Measurements from ENCODE around the gene SPA17.
A peak's percentile ranks its signal among the peaks of the same experiment; 100 is the strongest.

The SPA17 gene

GRCh38 chr11:124658501-124658900, 15.2 kb upstream of the SPA17 start:
- DNase-seq (ENCODE audit: low read depth, low spot score) = no peak
- H3K4me3 ChIP-seq (ENCODE audit: low read length) = no peak overlapping the region

- DNase-seq (ENCODE audit: low read depth, low spot score) = no peak
- no peak overlapping the region for H3K4me3 ChIP-seq (ENCODE audit: low read length)
Measured at GRCh38 chr11:124658986-124659385, 14.7 kb upstream of the SPA17 start.

GRCh38 chr11:124661553-124661952, 12.2 kb upstream of the SPA17 start:
- DNase-seq (ENCODE audit: low read depth, low spot score) = no peak
- H3K4me3 ChIP-seq (ENCODE audit: low read length) = no peak overlapping the region

- H3K4me3 ChIP-seq (ENCODE audit: low read length) = no peak overlapping the region
- no peak for DNase-seq (ENCODE audit: low read depth, low spot score)
Measured at GRCh38 chr11:124662106-124662505, 11.6 kb upstream of the SPA17 start.

GRCh38 chr11:124663861-124664260, 9.8 kb upstream of the SPA17 start:
- no peak overlapping the region for H3K4me3 ChIP-seq (ENCODE audit: low read length)
- DNase-seq (ENCODE audit: low read depth, low spot score) = no peak

- no peak for DNase-seq (ENCODE audit: low read depth, low spot score)
- H3K4me3 ChIP-seq (ENCODE audit: low read length) = no peak overlapping the region
Measured at GRCh38 chr11:124667601-124668000, 6.1 kb upstream of the SPA17 start.

GRCh38 chr11:124669193-124669592, 4.5 kb upstream of the SPA17 start:
- no peak overlapping the region for H3K4me3 ChIP-seq (ENCODE audit: low read length)
- peak; percentile 29 for DNase-seq (ENCODE audit: low read depth, low spot score)

- DNase-seq (ENCODE audit: low read depth, low spot score) = peak; percentile 76
- H3K4me3 ChIP-seq (ENCODE audit: low read length) = no peak overlapping the region
Measured at GRCh38 chr11:124670732-124671131, 3.0 kb upstream of the SPA17 start.

GRCh38 chr11:124672536-124673215, 1.0 kb upstream of the SPA17 start:
- peak overlapping the region; percentile 65 for H3K4me3 ChIP-seq (ENCODE audit: low read length)
- no peak for DNase-seq (ENCODE audit: low read depth, low spot score)

- DNase-seq (ENCODE audit: low read depth, low spot score) = no peak
- peak overlapping the region; percentile 65 for H3K4me3 ChIP-seq (ENCODE audit: low read length)
Measured at GRCh38 chr11:124674168-124674517, 439 bp downstream of the SPA17 start.

GRCh38 chr11:124674571-124674970, 867 bp downstream of the SPA17 start:
- H3K4me3 ChIP-seq (ENCODE audit: low read length) = peak overlapping the region; percentile 65
- no peak for DNase-seq (ENCODE audit: low read depth, low spot score)

- H3K4me3 ChIP-seq (ENCODE audit: low read length) = no peak overlapping the region
- no peak for DNase-seq (ENCODE audit: low read depth, low spot score)
Measured at GRCh38 chr11:124676386-124676785, 2.7 kb downstream of the SPA17 start.

GRCh38 chr11:124678416-124678815, 4.7 kb downstream of the SPA17 start:
- DNase-seq (ENCODE audit: low read depth, low spot score) = no peak
- no peak overlapping the region for H3K4me3 ChIP-seq (ENCODE audit: low read length)

GRCh38 chr11:124681421-124681820, 7.7 kb downstream of the SPA17 start:
- no peak overlapping the region for H3K4me3 ChIP-seq (ENCODE audit: low read length)
- DNase-seq (ENCODE audit: low read depth, low spot score) = no peak

- H3K4me3 ChIP-seq (ENCODE audit: low read length) = no peak overlapping the region
- no peak for DNase-seq (ENCODE audit: low read depth, low spot score)
Measured at GRCh38 chr11:124682443-124682842, 8.7 kb downstream of the SPA17 start.

GRCh38 chr11:124693142-124693541, 19.4 kb downstream of the SPA17 start:
- no peak overlapping the region for H3K4me3 ChIP-seq (ENCODE audit: low read length)
- DNase-seq (ENCODE audit: low read depth, low spot score) = no peak

GRCh38 chr11:124699547-124699946, 25.8 kb downstream of the SPA17 start:
- DNase-seq (ENCODE audit: low read depth, low spot score) = no peak
- no peak overlapping the region for H3K4me3 ChIP-seq (ENCODE audit: low read length)

GRCh38 chr11:124700028-124700427, 26.3 kb downstream of the SPA17 start:
- H3K4me3 ChIP-seq (ENCODE audit: low read length) = no peak overlapping the region
- no peak for DNase-seq (ENCODE audit: low read depth, low spot score)

- DNase-seq (ENCODE audit: low read depth, low spot score) = no peak
- no peak overlapping the region for H3K4me3 ChIP-seq (ENCODE audit: low read length)
Measured at GRCh38 chr11:124707829-124708228, 34.1 kb downstream of the SPA17 start.

GRCh38 chr11:124712392-124712791, 38.7 kb downstream of the SPA17 start:
- DNase-seq (ENCODE audit: low read depth, low spot score) = no peak
- no peak overlapping the region for H3K4me3 ChIP-seq (ENCODE audit: low read length)

GRCh38 chr11:124716591-124716990, 42.9 kb downstream of the SPA17 start:
- no peak overlapping the region for H3K4me3 ChIP-seq (ENCODE audit: low read length)
- no peak for DNase-seq (ENCODE audit: low read depth, low spot score)

GRCh38 chr11:124717421-124717785, 43.7 kb downstream of the SPA17 start:
- H3K4me3 ChIP-seq (ENCODE audit: low read length) = no peak overlapping the region
- DNase-seq (ENCODE audit: low read depth, low spot score) = no peak

Data from Jurkat, Clone E6-1 (cell line).